HepG2 (cell line): ENCODE results near the gene TEX19. TPM values are rescaled to one million over a fixed set of nuclear protein-coding genes. Genes with fewer than 3 reads are reported as not detected.

Source experiments
- ARID2 ChIP-seq: sonication (generic); formaldehyde crosslinking; IDR thresholded peaks from 2 replicates; pipeline ENCODE4 v1.8.1; 2022; ENCODE audit warnings: mild to moderate bottlenecking, missing genetic modification reagents, borderline replicate concordance
- CEBPG ChIP-seq: IDR thresholded peaks from 2 replicates; pipeline ENCODE4 v1.6.1; 2016
- GFI1 ChIP-seq: sonication (generic); formaldehyde crosslinking; IDR thresholded peaks from 2 replicates; pipeline ENCODE4 v1.5.0; 2020; ENCODE audit warnings: missing genetic modification reagents, mild to moderate bottlenecking, borderline replicate concordance
- HMGA1 ChIP-seq: sonication (generic); formaldehyde crosslinking; conservative IDR thresholded peaks from 2 replicates; pipeline ENCODE4 v1.4.0; 2020; ENCODE audit warnings: missing genetic modification reagents
- KLF15 ChIP-seq: sonication (generic); formaldehyde crosslinking; IDR thresholded peaks from 2 replicates; pipeline ENCODE4 v1.8.1; 2023; ENCODE audit warnings: borderline replicate concordance, mild to moderate bottlenecking, inconsistent platforms, missing genetic modification reagents, mixed read lengths
- KLF16 ChIP-seq, 2 experiments: sonication (generic) in 1 of 2; formaldehyde crosslinking in 1 of 2; IDR thresholded peaks; 2 replicates each; pipeline versions ENCODE4 v1.6.1 to v1.8.0; 2016 to 2023; ENCODE audit warnings: missing genetic modification reagents in 2 of 2, missing compliant biosample characterization in 1 of 2
- MAF1 ChIP-seq: sonication (generic); formaldehyde crosslinking; IDR thresholded peaks from 2 replicates; pipeline ENCODE4 v1.5.0; 2020; ENCODE audit warnings: missing genetic modification reagents, borderline replicate concordance
- MED13 ChIP-seq: sonication (generic); formaldehyde crosslinking; IDR thresholded peaks from 2 replicates; pipeline ENCODE4 v1.5.0; 2020; ENCODE audit warnings: missing genetic modification reagents
- MYC ChIP-seq: sonication (generic); formaldehyde crosslinking; IDR thresholded peaks from 2 replicates; pipeline ENCODE4 v1.9.0; 2021; ENCODE audit warnings: missing genetic modification reagents, borderline replicate concordance
- NBN ChIP-seq: fragments of 450-650 bp; conservative IDR thresholded peaks from 2 replicates; pipeline ENCODE4 v1.6.1; 2017
- NCOA1 ChIP-seq: sonication (generic); formaldehyde crosslinking; IDR thresholded peaks from 2 replicates; pipeline ENCODE4 v1.9.0; 2021; ENCODE audit warnings: missing genetic modification reagents
- NFKB2 ChIP-seq: sonication (generic); formaldehyde crosslinking; IDR thresholded peaks from 2 replicates; pipeline ENCODE4 v1.4.0; 2020; ENCODE audit warnings: missing genetic modification reagents, borderline replicate concordance
- NR2C2 ChIP-seq: sonication (generic); formaldehyde crosslinking; IDR thresholded peaks from 2 replicates; pipeline ENCODE4 v1.4.0; 2020; ENCODE audit warnings: missing genetic modification reagents, mild to moderate bottlenecking, moderate library complexity, borderline replicate concordance
- PHF21A ChIP-seq: sonication (generic); formaldehyde crosslinking; IDR thresholded peaks from 2 replicates; pipeline ENCODE4 v1.5.0; 2020; ENCODE audit warnings: mild to moderate bottlenecking, missing genetic modification reagents
- ZNF101 ChIP-seq: sonication (generic); formaldehyde crosslinking; IDR thresholded peaks from 2 replicates; pipeline ENCODE4 v1.4.0; 2020; ENCODE audit warnings: mild to moderate bottlenecking, low read depth, missing genetic modification reagents, borderline replicate concordance
- ZNF235 ChIP-seq: sonication (generic); formaldehyde crosslinking; IDR thresholded peaks from 2 replicates; pipeline ENCODE4 v1.8.1; 2023; ENCODE audit warnings: mild to moderate bottlenecking, missing genetic modification reagents, borderline replicate concordance
- ZNF30 ChIP-seq: sonication (generic); formaldehyde crosslinking; IDR thresholded peaks from 2 replicates; pipeline ENCODE4 v1.5.0; 2020; ENCODE audit warnings: mild to moderate bottlenecking, missing genetic modification reagents
- ZNF337 ChIP-seq: sonication (generic); formaldehyde crosslinking; IDR thresholded peaks from 2 replicates; pipeline ENCODE4 v1.5.1; 2020; ENCODE audit warnings: missing genetic modification reagents, low read depth, mild to moderate bottlenecking, borderline replicate concordance
- ZNF501 ChIP-seq: sonication (generic); formaldehyde crosslinking; IDR thresholded peaks from 2 replicates; pipeline ENCODE4 v1.5.1; 2020; ENCODE audit warnings: mild to moderate bottlenecking, moderate library complexity, missing genetic modification reagents
- ZNF530 ChIP-seq: sonication (generic); formaldehyde crosslinking; IDR thresholded peaks from 2 replicates; pipeline ENCODE4 v1.5.0; 2020; ENCODE audit warnings: low read depth, mild to moderate bottlenecking, missing genetic modification reagents
- ZNF572 ChIP-seq: sonication (generic); formaldehyde crosslinking; IDR thresholded peaks from 2 replicates; pipeline ENCODE4 v1.5.1; 2020; ENCODE audit warnings: mild to moderate bottlenecking, missing genetic modification reagents
- ZNF724P ChIP-seq: sonication (generic); formaldehyde crosslinking; IDR thresholded peaks from 2 replicates; pipeline ENCODE4 v1.8.0; 2022; ENCODE audit warnings: missing genetic modification reagents, borderline replicate concordance
- ZNF746 ChIP-seq: sonication (generic); formaldehyde crosslinking; IDR thresholded peaks from 2 replicates; pipeline ENCODE4 v1.8.0; 2022; ENCODE audit warnings: mild to moderate bottlenecking, missing genetic modification reagents
- ZSCAN12 ChIP-seq: sonication (generic); formaldehyde crosslinking; IDR thresholded peaks from 2 replicates; pipeline ENCODE4 v1.9.0; 2021; ENCODE audit warnings: mild to moderate bottlenecking, missing genetic modification reagents
- ZSCAN30 ChIP-seq: sonication (generic); formaldehyde crosslinking; IDR thresholded peaks from 2 replicates; pipeline ENCODE4 v1.5.0; 2020; ENCODE audit warnings: mild to moderate bottlenecking, missing genetic modification reagents
- polyA plus RNA-seq, 8 experiments: library from polyadenylated mRNA; depleted of rRNA in 3 of 8; stranded (reverse) in 7 of 8; unstranded in 1 of 8; fragments of >200 nt; fragmentation: Illumina TruSeq in 4 of 8; extraction: Trizol in 4 of 8; gene quantifications; 2 replicates each; pipeline versions ENCODE4 v1.2.1 to v1.2.3, GENCODE V29; 2011 to 2016; ENCODE audit warnings: low read depth in 4 of 8, missing spikeins in 1 of 8, mixed read lengths in 1 of 8; ENCODE audit not compliant: insufficient read depth in 1 of 8
- total RNA-seq, 5 experiments: library from RNA; depleted of rRNA; stranded (reverse); fragments of >200 nt; fragmentation: Illumina TruSeq; extraction: Trizol; gene quantifications; 2 replicates each; pipeline ENCODE4 v1.2.3, GENCODE V29; 2016; ENCODE audit warnings: low read depth in 1 of 5
- TF ChIP-seq, protein P1 (sequence below): sonication (generic); formaldehyde crosslinking; IDR thresholded peaks from 2 replicates; pipeline ENCODE4 v1.4.0; 2020; ENCODE audit warnings: missing genetic modification reagents
- TF ChIP-seq, protein P2 (sequence below): IDR thresholded peaks from 2 replicates; pipeline ENCODE4 v1.6.1; 2016
- TF ChIP-seq, protein P3 (sequence below): sonication (generic); formaldehyde crosslinking; IDR thresholded peaks from 2 replicates; pipeline ENCODE4 v1.5.0; 2020; ENCODE audit warnings: missing genetic modification reagents

The TEX19 gene
- total and polyA plus RNA-seq, 2 of the 13 experiments (the other 11 are each of a cell fraction or from before 2014, with no cell fraction given) = 1.3 to 6.0 TPM

DNA sequence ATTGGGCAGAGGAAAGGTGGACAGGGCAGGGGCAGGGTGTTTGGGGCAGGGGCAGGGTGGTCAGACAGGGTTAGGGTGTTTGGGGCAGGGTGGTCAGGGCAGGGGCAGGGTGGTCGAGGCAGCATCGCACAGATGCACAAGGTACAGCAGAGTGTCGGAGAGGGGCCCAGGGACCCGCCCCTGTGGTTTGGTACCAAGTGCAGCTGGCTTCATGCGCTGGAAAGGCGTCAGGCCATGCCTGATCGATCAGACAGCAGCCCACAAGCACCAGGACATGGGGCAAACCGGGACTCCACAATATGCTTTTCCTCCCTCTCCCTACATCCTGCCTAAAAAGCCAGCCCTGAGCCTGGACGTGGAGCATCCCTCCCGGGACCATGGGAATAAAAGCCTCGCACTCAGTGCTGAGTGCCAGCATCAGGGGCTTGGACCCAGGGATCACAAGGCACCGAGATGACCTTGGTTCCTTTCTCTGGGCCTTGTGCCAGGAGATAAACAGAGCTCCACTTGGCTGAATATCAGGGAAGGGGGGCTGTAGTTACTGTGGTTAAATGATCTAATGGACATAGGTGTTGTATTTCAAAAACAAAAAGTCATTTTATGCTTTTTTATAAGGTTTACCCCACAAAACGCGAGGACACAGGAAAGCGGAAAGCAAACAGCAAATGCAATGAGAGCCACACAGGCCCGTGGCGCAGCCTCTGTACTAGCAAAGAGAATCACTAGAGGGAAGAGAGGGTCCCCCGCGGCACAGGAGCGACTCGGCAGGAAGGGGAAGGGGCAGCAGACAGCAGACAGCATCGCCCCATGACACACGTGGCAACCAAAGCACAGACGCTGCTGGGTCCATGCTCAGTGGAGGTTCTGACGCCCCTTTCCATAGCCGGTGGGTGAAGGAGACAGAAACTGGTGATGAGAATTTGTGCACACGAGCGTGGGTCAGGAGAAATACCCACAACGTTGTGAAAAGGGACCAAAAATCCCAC lies 53.8 kb downstream of the TEX19 start (continued):
- TF ChIP-seq ZNF572 (CRISPR knock-in tag) (0 out of 2 replicates have a peak, but pooled peaks have one; percentile 69), NBN (no peak), MED13 (CRISPR knock-in tag) (no peak), NR2C2 (CRISPR knock-in tag) (peak; percentile 28; the same call in 1 of the 2 replicates), MAF1 (CRISPR knock-in tag) (no peak), ZNF30 (no peak), CEBPG (CRISPR knock-in tag) (no peak), KLF16 (CRISPR knock-in tag; IDR thresholded peaks at IDR 0.05) (no peak), ZNF724P (CRISPR knock-in tag) (no peak), GFI1 (CRISPR knock-in tag) (no peak), PHF21A (peak; percentile 57; the same call in 1 of the 2 replicates), ARID2 (CRISPR knock-in tag) (no peak), ZNF746 (CRISPR knock-in tag) (no peak), KLF15 (CRISPR knock-in tag) (no peak), MYC (no peak), NCOA1 (no peak), HMGA1 (CRISPR knock-in tag) (no peak), ZNF530 (CRISPR knock-in tag) (no peak), ZNF501 (CRISPR knock-in tag) (peak; percentile 60), ZNF235 (CRISPR knock-in tag) (no peak), ZSCAN30 (no peak), ZNF337 (CRISPR knock-in tag) (no peak), NFKB2 (CRISPR knock-in tag) (0 out of 2 replicates have a peak, but pooled peaks have one; percentile 28), ZNF101 (CRISPR knock-in tag) (no peak), ZSCAN12 (no peak)
- TF ChIP-seq, protein P1, sequence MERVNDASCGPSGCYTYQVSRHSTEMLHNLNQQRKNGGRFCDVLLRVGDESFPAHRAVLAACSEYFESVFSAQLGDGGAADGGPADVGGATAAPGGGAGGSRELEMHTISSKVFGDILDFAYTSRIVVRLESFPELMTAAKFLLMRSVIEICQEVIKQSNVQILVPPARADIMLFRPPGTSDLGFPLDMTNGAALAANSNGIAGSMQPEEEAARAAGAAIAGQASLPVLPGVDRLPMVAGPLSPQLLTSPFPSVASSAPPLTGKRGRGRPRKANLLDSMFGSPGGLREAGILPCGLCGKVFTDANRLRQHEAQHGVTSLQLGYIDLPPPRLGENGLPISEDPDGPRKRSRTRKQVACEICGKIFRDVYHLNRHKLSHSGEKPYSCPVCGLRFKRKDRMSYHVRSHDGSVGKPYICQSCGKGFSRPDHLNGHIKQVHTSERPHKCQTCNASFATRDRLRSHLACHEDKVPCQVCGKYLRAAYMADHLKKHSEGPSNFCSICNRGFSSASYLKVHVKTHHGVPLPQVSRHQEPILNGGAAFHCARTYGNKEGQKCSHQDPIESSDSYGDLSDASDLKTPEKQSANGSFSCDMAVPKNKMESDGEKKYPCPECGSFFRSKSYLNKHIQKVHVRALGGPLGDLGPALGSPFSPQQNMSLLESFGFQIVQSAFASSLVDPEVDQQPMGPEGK (CRISPR knock-in tag) = 0 out of 2 replicates have a peak, but pooled peaks have one; percentile 61
- TF ChIP-seq, protein P2, sequence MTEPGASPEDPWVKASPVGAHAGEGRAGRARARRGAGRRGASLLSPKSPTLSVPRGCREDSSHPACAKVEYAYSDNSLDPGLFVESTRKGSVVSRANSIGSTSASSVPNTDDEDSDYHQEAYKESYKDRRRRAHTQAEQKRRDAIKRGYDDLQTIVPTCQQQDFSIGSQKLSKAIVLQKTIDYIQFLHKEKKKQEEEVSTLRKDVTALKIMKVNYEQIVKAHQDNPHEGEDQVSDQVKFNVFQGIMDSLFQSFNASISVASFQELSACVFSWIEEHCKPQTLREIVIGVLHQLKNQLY (CRISPR knock-in tag) = no peak
- TF ChIP-seq, protein P3, sequence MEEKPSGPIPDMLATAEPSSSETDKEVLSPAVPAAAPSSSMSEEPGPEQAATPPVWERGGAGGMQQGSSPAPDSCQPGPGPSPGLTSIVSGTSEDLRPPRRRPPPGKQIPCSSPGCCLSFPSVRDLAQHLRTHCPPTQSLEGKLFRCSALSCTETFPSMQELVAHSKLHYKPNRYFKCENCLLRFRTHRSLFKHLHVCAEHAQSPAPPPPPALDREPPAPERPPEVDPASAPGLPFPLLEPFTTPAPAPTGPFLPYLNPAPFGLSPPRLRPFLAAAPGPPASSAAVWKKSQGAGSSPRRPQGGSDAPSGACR (CRISPR knock-in tag) = no peak
